Parathyroid adenoma (tissue), 2 donors: Measurements from ENCODE around the gene KRT76.
"Not testable (repeated sequence)": the region's sequence is repeated elsewhere in the genome, so short reads cannot be mapped to it uniquely, and the experiment has no call there.

ENCODE experiments used
- H2AFZ ChIP-seq: fragments of 300-600 bp; sonication (generic); one replicate; pipeline ENCODE4 v1.7.0; 2017; ENCODE audit warnings: antibody characterized with exemption, mild to moderate bottlenecking
- H3K27ac ChIP-seq: fragments of 300-600 bp; sonication (generic); one replicate; pipeline ENCODE4 v1.7.0; 2017
- H3K27me3 ChIP-seq: fragments of 300-600 bp; sonication (generic); one replicate; pipeline ENCODE4 v1.7.0; 2017; ENCODE audit warnings: low read length; ENCODE audit not compliant: control insufficient read depth, insufficient read depth
- H3K36me3 ChIP-seq: fragments of 300-600 bp; sonication (generic); one replicate; pipeline ENCODE4 v1.7.0; 2017; ENCODE audit warnings: low read length; ENCODE audit not compliant: control insufficient read depth, insufficient read depth
- H3K4me1 ChIP-seq: fragments of 300-600 bp; sonication (generic); one replicate; pipeline ENCODE4 v1.7.0; 2017; ENCODE audit warnings: control low read depth
- H3K4me2 ChIP-seq: fragments of 300-600 bp; sonication (generic); one replicate; pipeline ENCODE4 v1.7.0; 2017; ENCODE audit warnings: low read length
- H3K4me3 ChIP-seq: fragments of 300-600 bp; sonication (generic); one replicate; pipeline ENCODE4 v1.7.0; 2017; ENCODE audit warnings: low read depth, low read length
- H3K79me2 ChIP-seq: fragments of 300-600 bp; sonication (generic); one replicate; pipeline ENCODE4 v1.7.0; 2017; ENCODE audit warnings: control low read depth
- H3K9ac ChIP-seq: fragments of 300-600 bp; sonication (generic); one replicate; pipeline ENCODE4 v1.7.0; 2017; ENCODE audit warnings: mild to moderate bottlenecking
- H3K9me3 ChIP-seq: fragments of 300-600 bp; sonication (generic); one replicate; pipeline ENCODE4 v1.7.0; 2017; ENCODE audit warnings: low read length; ENCODE audit not compliant: control insufficient read depth
- CTCF ChIP-seq: fragments of 300-600 bp; sonication (generic); IDR thresholded peaks from one replicate; pipeline ENCODE4 v1.7.0; 2017; ENCODE audit warnings: antibody characterized with exemption, mild to moderate bottlenecking
- donor health status: primary hyperparathyroidism.

KRT76 gene

GRCh38 chr12:52754135-52754534, 23.0 kb downstream of the KRT76 start:
- Histone ChIP-seq H3K9ac (no peak overlapping the region), H2AFZ (no peak overlapping the region), H3K79me2 (no peaks in the 10 kb centered on the region), H3K27ac (no peak overlapping the region), H3K36me3 (no peaks in the 10 kb centered on the region), H3K27me3 (no peaks in the 10 kb centered on the region), H3K9me3 (no peaks in the 10 kb centered on the region), H3K4me2 (no peak overlapping the region), H3K4me3 (no peak overlapping the region), H3K4me1 (peaks cover 7% of the 10 kb centered on the region)
- TF ChIP-seq CTCF: no peak

- Histone ChIP-seq H3K27ac (no peak overlapping the region), H2AFZ (no peak overlapping the region), H3K79me2 (no peaks in the 10 kb centered on the region), H3K4me3 (no peak overlapping the region), H3K9ac (no peak overlapping the region), H3K36me3 (no peaks in the 10 kb centered on the region), H3K27me3 (no peaks in the 10 kb centered on the region), H3K9me3 (no peaks in the 10 kb centered on the region), H3K4me2 (no peak overlapping the region), H3K4me1 (peaks cover 7% of the 10 kb centered on the region)
- TF ChIP-seq CTCF: no peak
Measured at GRCh38 chr12:52753283-52753682, 23.9 kb downstream of the KRT76 start.

GRCh38 chr12:52752516-52752915, 24.6 kb downstream of the KRT76 start:
- H3K4me1 ChIP-seq: peaks cover 7% of the 10 kb centered on the region
- no peaks in the 10 kb centered on the region for H3K36me3 ChIP-seq
- H3K4me2 ChIP-seq: no peak overlapping the region
- no peaks in the 10 kb centered on the region for H3K9me3 ChIP-seq
- H3K4me3 ChIP-seq: no peak overlapping the region
- H3K79me2 ChIP-seq: no peaks in the 10 kb centered on the region
- TF ChIP-seq CTCF: no peak
- H3K27me3 ChIP-seq: no peaks in the 10 kb centered on the region
- H2AFZ ChIP-seq: no peak overlapping the region
- no peak overlapping the region for H3K27ac ChIP-seq
- no peak overlapping the region for H3K9ac ChIP-seq

- Histone ChIP-seq H3K9ac (no peak overlapping the region), H3K27ac (no peak overlapping the region), H3K4me2 (no peak overlapping the region), H3K4me3 (no peak overlapping the region), H3K27me3 (no peaks in the 10 kb centered on the region), H3K4me1 (peaks cover 7% of the 10 kb centered on the region), H3K36me3 (no peaks in the 10 kb centered on the region), H2AFZ (no peak overlapping the region), H3K79me2 (no peaks in the 10 kb centered on the region), H3K9me3 (no peaks in the 10 kb centered on the region)
- TF ChIP-seq CTCF: no peak
Measured at GRCh38 chr12:52751795-52752194, 25.4 kb downstream of the KRT76 start.

- H3K27ac ChIP-seq, H3K27me3 ChIP-seq, H2AFZ ChIP-seq, H3K9me3 ChIP-seq, H3K36me3 ChIP-seq, H3K9ac ChIP-seq, H3K4me1 ChIP-seq, H3K4me3 ChIP-seq, H3K4me2 ChIP-seq, H3K79me2 ChIP-seq: not testable (repeated sequence)
Measured at GRCh38 chr12:52750532-52750931, 26.6 kb downstream of the KRT76 start.
